GM19240 (cell line): Measurements from ENCODE around the gene CNBP.
"Not testable (repeated sequence)": the region's sequence is repeated elsewhere in the genome, so short reads cannot be mapped to it uniquely, and the experiment has no call there.

Source experiments
- DNase-seq: peaks from one replicate; pipeline ENCODE4 v3.0.0; 2011; ENCODE audit warnings: low spot score; ENCODE audit not compliant: insufficient read length

Gene CNBP

DNA sequence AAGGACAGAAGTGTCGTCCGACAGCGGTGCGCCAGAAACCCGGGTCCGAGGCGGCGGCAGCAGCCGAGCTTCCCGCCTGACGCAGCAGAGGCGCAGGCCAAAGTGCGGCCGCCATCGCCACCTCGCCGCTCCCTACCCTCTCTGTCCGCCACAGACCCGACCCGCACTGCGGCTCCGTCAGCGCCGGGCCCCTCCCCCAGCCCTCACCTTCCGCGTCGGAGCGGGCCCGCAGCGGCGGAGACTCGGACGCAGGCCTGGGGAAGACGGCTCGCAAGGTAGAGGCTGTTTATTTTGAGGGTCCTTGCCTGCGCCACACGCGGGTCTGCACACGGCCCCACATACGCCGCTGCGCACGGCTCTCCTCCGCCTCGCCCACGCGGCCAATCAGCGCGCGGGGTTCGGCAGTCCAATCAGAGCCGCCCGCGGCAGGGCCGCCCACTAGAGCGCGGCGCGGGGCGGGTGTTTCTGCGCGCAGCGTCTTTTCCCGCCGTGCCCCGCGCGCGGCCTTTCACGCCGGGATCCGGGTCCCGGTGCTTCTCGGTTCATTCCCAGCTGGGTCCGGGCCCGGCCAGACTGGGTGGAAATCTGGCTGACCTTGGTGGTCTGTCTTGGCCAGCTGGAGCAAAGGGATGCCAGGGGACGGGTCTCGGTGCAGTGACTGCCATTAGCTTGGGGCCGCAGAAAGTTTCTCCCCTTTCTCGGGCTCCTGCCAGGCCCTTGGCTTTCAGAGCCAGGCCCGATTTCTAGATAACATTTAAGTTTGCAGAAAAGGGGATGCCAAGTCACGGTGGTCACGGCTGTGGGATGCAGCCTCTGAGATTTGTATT is at the start of gene CNBP:
Gene CNBP, minus strand, starts transcription at position 328 of the 827 bp plus-strand sequence. CDS start 12,139 bp downstream, outside the sequence.
- DNase-seq: peak; percentile 87

DNA sequence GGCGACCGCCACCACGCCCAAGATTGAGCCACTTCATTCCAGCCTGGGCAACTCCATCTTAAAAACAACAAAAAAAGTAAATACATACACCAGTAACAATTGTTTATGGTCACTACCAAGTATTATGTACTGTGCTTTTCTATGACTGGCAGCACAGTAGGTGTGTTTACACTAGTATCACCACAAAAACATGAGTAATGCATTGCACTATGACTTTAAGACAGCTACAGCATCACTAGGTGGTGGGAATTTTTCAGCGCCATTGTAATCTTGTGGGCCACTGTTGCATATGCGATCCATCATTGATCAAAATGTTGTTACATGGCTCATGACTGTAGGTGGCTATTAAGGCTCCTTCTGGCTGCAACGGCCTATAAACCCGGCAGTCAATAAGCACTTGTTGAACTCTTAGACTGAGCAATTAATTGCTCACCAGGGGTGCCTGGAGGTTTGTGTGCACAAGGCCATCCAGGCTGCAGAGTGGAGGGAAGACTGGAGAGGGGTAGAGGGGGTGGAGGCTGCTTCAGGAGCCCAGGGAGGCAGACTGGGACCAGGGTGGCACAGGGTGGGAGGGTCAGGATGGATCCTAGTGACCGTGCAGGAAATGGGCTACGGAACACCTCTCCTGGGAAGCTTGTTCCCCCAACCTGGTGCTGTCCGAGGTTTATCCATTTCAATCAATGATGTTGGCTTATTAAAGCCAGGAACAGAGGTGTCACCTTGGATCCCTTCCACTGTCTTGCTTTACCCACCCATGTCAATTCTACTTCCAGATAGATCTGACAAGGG is 47.8 kb upstream of the CNBP start:
- no peak for DNase-seq

DNA sequence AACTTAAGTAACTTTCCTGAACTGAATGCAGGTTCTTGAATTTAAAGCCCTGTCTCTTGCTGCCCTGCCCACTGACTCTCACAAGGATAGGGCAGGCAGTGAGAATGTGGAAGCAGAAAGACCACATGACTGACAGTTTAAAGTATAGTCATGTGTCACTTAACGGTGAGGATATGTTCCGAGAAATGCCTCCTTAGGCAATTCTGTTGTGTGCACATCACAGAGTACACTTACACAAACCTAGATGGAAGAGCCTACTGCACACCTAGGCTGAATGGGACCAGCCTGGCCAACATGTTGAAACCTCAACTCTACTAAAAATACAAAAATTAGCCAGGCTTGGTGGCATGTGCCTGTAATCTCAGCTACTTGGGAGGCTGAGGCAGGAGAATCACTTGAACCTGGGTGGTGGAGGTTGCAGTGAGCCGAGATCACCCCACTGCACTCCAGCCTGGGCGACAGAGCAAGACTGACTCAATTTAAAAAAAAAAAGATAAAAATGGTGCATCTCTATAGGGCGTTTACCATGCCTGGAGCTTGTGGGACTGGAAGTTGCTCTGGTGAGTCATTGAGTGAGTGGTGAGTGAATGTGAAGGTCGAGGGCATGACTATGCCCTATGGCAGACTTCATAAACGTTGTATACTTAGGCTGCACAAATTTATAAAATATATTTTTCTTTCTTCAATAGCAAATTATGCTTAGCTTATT is 46.8 kb upstream of the CNBP start:
- DNase-seq: no peak

DNA sequence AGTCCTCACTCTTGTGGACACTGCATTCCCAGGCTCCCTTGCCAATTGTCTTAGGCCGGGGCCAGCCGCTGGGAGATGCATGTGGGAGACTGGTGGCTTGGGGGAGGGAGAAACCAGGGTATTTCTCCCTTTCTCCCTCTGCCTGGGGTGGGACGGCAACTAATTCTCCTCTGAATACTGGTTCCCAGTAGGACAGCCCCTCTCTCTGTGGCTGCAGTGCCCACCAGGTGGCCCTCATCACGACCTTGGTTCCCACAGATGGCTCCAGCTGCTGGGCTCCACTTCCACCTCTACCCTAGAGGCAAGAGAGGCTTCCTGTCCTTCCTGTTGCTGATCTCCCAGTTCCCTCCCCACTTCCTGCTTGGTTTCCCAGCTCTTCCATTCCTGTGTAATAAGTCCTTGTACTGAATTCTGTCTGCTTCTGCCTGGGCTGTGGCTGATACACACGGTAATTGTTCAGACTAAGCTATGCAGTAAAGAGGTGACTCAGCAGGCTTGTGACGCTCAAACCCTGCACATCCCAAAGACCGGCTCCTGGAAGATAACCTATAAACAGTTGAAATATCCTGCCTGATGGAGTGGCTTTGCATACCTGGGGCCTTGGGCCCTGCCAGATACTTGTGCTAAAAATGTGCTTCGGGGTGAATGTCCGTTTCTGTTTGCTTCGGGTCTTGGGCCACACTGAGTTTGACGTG is 45.3 kb upstream of the CNBP start:
- no peak for DNase-seq

DNA sequence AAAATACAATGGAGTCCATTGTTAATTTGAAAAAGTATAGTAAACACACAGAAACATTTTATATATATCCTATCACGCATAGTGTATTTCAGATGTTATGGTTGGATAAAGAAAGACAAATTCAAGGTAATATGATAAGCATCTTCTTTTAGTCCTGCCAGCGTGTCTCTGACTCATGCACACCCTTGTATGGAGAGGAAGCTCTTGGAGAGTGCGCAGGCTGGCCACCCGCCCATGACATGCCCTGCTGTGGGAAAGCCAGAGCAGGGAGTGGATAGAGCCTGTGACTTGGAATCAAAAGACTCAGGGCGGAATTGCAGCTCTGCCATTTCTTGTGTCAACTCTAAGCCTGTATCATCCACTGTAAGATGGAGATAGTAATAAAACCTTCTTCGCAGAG is 42.7 kb upstream of the CNBP start:
- DNase-seq: no peak

DNA sequence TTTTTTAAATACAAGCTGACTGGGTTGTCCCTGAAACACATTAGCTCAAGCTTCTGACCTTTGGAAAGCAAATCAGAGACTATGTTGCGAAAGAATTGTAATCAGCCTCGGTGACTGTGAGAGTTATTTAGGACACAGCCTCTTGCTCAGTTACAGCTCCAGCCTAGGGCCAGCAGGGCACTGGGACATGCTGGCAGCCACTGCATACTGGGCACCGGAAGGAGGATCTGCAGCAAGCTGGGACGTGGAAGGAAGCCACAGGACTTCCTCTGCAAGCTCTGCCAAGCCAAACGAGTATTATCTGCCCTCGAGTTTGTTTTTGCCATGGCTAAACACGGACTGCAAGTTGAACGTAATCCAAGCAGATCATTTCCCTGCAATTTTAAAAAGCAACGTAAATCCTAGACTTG is 41.3 kb upstream of the CNBP start:
- no peak for DNase-seq

DNA sequence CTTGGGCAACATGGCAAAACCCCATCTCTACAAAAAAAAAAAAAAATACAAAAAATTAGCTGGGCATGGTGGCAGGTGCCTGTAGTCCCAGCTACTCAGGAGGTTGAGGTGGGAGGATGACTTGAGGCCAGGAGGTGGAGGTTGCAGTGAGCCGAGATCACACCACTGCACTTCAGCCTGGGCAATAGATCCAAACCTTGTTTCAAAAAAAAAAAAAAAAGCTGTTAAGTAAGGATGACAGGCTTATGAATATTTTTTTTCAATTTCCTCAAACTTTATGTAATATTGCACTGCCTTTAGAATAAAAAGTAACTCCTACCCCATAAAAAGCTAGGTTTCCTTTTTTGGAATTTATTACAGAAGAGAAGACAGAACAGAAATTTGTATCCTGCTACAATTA is 40.7 kb upstream of the CNBP start:
- DNase-seq: not testable (repeated sequence)

DNA sequence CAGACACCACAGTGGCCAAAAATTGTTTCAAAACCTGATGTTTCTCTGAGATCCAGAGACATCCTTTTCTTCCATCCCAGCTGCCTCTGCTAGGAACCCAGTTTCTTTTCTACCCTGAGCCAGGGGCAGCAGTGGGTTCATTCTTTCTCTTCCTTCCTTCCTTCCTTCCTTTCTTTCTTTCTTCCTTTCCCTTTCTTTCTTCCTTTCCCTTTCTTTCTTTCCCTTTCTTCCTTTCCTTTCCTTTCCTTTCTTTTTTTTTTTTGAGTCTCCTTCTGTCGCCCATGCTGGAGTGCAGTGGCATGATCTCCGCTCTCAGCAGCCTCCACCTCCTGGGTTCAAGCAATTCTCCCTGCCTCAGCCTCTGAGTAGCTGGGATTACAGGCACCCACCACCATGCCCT is 35.0 kb upstream of the CNBP start:
- DNase-seq: no peak

DNA sequence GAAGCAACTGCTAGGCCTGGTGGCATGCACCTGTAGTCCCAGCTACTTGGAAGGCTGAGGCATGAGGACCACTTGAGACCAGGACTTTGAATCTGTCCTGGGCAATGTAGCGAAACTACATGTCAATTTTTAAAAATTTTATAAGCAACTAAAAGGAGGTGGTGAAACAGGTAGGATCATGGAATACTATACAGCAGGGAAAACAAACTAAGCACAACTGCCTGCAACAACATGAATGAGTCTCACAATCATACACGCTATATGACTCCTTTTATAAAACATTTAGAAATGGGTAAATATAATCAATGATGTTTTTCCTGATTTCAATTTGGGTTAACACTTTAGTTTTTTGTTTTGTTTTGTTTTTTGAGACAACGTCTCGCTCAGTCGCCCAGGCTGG is 29.5 kb upstream of the CNBP start:
- no peak for DNase-seq

DNA sequence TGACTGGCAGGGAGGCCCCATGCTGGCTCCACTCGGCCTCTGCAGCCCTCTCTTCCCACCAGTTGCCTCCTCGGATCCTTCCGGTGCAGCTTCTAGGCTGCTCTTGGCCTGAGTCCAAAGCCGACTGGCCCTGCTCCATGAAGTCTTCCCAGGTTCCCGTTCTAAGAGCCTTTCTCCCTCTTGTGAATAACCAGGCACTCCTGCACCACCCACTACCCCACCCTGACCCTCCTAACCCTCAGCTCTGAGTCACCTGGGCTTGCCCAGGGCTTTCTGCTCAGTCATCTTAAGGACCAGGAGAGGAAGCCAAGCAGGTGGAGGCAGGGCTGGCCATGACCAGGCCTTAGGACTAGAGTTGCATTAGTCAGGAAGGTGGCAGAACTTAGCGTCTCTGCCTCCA is 28.1 kb upstream of the CNBP start:
- no peak for DNase-seq

DNA sequence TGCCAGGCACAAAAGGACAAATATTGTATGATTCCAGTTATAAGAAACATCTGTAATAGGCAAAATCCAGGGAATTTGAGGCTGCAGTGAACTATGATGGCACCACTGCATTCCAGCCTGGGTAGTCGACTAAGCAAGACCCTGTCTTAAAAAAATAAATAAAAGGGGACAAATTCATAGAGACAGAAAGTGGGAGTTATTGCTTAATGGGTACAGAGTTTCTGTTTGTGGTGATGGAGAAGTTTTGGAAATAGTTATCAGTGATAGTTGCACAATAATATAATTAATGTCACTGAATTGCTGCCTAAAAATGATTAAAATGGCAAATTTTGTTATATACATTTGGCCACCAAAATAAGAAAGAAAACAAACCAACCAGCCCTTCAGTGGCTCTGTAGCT is 27.6 kb upstream of the CNBP start:
- no peak for DNase-seq

DNA sequence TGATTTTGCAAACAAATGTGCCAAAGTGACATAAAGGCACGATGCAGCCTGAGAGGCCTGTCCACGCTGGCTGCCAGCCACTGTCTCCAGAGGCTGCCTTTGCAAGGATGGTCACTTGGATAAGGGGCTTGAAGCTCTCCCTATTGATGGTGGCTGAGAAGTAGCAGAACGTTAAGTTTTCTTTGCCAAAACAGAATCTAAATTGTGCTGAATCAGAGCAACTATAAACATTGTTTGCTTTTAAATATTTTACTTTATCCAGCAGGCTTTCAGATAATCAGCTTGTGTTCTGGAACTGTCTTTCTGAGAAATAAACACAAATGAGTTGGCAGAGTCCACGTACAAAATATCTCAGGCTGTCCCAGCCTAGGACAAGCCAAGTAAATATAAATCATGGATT is 23.8 kb upstream of the CNBP start:
- DNase-seq: no peak

DNA sequence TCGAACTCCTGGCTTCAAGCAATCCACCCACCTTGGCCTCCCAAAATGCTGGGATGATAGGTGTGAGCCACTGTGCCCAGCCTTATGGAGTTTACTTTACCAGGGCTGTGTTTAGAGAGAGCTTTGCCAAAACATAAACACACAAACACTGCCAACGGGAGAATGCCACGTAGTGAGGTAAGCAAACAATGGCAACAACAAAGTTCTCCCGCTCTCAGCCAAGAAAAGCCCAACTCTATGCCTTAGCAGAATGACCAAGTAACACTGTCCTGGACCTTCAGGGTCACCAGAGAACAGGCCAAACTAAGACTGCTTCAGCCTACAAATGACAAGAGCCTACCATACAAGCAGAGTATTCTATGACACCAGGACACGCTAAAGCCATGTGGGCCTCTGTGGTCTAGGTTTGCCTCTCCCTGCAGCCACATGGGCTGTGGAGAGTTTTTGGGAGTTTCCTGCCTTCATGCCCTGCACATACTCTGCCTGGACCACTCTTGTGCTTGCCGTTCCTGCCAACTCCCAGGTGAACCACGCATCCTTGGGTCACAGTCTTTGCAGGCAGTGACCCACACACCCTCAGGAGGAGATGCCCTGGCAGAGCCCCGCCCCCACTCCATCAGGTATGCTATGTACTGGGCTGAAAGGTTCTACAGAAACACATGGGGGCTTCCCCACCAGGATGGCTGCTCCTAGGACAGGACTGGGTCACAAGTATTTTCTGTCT is 21.6 kb upstream of the CNBP start:
- DNase-seq: no peak

DNA sequence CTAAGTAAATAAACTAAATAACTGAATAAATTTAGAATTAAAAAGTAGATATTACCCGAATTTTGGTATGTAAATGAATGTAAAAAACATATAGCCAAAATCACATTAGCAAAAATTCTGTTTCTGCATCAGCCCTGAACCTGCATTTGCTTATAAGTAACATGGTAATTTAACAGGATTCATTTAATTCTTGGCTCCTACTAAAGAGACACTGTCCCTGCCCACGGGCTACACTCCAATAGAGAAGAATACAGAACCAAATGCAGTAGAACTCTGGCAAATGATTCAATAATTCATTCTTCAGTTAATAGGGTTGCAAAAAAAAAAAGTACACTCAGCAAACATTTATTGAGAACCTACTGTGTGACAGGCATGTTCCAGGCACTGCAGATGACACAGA is 20.8 kb upstream of the CNBP start:
- no peak for DNase-seq

DNA sequence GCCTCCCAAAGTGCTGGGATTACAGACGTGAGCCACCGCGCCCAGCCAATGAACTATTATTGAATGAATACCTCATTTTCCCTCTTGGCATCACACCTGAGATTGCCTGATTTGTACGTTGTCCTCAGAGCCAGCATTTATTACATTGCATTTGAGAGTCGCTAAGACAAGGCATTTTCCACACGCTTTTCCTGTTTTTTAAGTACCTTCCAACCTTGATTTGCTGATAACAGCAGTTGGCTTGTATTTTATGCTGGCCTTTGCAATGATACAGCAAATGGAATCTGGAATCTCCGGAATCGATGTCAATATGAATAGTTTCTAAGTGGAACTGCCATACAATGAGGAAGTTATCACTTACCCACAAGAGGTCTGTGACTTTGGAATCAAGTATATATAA is 15.7 kb upstream of the CNBP start:
- DNase-seq: no peak

DNA sequence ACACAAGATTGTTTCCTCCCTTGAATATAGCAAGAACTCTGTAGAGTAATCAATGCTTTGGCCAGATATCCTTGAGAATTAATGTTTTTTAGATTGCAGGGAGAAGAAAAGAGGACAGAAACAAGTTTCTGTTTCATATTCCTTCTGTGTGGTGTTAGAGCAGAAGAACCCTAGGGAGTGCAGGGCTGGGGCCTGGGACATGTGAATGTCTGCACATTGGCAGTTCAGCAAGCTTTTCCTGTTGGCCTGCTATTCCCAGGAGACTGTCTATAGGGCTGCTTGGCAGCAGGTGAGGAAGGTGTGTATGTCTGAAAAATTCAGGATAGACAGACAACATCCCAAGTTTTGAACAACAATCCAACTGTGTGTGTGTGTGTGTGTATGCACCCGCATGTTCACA is 13.6 kb upstream of the CNBP start:
- no peak for DNase-seq

DNA sequence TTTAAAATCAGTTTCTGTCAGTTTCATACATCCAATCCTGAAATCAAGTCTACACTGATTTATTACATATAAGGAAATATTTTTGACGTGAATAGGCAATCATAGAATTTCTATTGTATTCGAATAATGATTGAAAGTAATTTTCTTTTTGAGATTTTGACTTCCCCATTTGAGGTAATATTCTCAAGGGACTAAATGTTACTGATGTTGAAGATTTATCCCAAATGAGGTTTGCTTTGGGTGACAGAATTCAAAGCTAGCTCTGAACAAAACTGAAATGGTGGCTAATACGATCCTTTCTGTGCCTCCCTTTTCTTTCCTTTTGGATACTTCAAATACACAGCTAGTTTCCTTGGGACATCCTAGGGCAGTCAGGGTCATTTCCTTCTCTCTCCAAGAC is 12.9 kb upstream of the CNBP start:
- DNase-seq: no peak

DNA sequence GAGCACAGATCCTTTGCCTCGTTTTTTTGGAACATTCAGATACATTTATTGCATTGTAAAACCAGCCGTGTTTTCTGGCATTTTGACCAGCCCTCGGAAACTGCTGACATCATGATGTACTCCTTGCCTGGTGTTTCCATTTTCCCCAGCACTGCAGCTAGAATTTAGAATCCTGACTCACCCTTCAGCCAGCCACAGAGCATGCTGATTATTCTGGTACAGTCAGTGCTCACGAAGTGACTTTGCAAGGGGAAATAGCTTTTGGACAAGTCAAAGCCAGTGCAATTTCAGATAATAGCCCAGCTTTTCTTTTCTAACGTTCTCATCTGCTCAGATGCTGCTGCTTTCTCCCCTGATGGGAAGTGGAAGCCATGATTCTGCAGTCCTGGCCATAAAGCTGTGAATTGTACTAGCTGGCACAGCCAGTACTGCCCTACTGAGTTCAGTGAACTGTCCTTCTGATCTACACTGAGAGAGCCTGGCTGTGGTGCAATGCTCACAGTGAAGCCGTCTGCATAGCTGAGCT is 12.1 kb upstream of the CNBP start:
- DNase-seq: no peak

DNA sequence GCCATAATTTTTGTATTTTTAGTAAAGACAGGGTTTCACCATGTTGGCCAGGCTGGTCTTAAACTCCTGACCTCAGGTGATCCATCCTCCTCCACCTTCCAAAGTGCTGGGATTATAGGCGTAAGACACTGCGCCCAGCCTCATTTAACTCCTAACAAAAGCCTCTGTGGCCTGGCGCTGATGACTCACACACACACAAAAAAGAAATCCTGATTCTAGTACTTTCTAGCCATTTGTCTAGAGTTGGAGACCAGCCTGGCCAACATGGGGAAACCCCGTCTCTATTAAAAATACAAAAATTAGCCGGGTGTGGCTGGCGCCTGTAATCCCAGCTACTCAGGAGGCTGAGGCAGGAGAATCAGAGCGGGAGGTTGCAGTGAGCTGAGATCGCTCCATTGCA is 6.1 kb upstream of the CNBP start:
- DNase-seq: not testable (repeated sequence)

DNA sequence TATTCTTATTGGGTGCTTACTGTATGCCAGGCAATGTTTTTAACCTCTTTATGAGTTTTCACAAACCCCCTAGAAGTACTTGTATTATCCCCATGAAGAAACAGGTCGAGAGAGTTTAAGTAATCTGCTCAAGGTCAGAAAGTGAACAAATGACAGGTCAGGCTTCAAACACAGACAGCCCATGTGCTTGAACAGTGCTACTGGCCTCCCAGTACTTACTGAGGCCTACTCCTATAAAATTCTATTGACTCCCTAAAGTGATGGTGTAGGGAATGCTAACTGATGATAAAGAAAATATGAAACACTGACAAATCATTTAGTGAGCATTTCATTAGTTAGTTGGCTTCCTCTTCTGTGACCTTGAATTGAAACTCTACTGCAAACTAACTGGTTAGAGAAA is 4.2 kb upstream of the CNBP start:
- no peak for DNase-seq

DNA sequence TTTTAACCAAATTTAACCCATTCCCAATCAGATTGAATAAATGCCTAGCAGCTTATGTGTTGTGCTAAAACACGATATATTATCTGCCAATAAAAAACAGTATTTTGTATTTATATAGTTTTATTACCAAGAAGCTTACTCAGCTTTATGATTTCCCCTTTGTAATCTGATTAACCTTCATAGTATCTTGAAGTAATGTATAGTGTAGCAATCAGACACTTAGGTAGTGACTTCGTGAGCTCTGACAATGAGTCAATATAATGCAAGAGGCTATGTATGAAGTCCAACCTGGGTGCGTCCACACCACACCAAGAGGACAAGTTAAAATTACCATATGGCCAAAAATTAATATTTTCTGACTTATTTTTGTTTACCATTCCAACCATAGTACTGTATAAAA is 2.1 kb upstream of the CNBP start:
- no peak for DNase-seq
